Ishikawa (cell line): ENCODE data around the gene OSBPL6.

ENCODE experiments used
- CEBPB ChIP-seq: IDR thresholded peaks from 2 replicates; pipeline ENCODE4 v1.6.1; 2012
- CREB1 ChIP-seq: IDR thresholded peaks from 2 replicates; pipeline ENCODE4 v1.6.1; 2012; ENCODE audit warnings: low read depth
- EGR1 ChIP-seq: IDR thresholded peaks from 2 replicates; pipeline ENCODE4 v1.6.1; 2012
- EP300 ChIP-seq: IDR thresholded peaks from 2 replicates; pipeline ENCODE4 v1.6.1; 2012; ENCODE audit warnings: borderline replicate concordance
- FOXM1 ChIP-seq: IDR thresholded peaks from 2 replicates; pipeline ENCODE4 v1.6.1; 2012; ENCODE audit warnings: low read depth, borderline replicate concordance
- NFIC ChIP-seq: IDR thresholded peaks from 2 replicates; pipeline ENCODE4 v1.6.1; 2012
- RAD21 ChIP-seq: IDR thresholded peaks from 2 replicates; pipeline ENCODE4 v1.6.1; 2012; ENCODE audit warnings: low read depth
- TAF1 ChIP-seq: IDR thresholded peaks from 2 replicates; pipeline ENCODE4 v1.6.1; 2012; ENCODE audit warnings: low read depth, mild to moderate bottlenecking
- TCF12 ChIP-seq: IDR thresholded peaks from 2 replicates; pipeline ENCODE4 v1.6.1; 2012; ENCODE audit warnings: low read depth
- TEAD4 ChIP-seq: IDR thresholded peaks from 2 replicates; pipeline ENCODE4 v1.6.1; 2012
- YY1 ChIP-seq: IDR thresholded peaks from 2 replicates; pipeline ENCODE4 v1.6.1; 2012; ENCODE audit warnings: low read depth
- TF ChIP-seq, protein P1 (sequence below): IDR thresholded peaks from 2 replicates; pipeline ENCODE4 v1.6.1; 2012
- TF ChIP-seq, protein P2 (sequence below): IDR thresholded peaks from 2 replicates; pipeline ENCODE4 v1.6.1; 2012; ENCODE audit warnings: low read depth, mild to moderate bottlenecking
- TF ChIP-seq, protein P3 (sequence below): IDR thresholded peaks from 2 replicates; pipeline ENCODE4 v1.6.1; 2012

DNA sequence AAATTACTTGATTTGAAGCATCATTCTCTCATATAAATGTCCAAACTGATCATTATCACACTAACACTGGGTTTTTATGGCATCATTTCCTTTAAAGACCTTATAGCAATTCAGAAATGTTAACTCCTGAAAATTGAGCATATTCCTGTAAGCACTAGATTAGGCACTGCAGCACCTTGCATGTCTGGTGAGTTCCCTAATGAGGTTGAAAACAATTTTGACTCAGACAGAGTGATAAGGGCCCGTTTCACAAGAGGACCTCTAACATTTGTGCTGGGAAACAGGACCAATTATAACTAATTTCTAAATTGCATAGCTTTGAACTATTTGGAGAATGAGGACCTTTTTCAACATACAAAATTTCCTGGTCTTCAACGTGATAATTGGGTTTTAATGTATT lies 69.9 kb downstream of the OSBPL6 start:
- TF ChIP-seq YY1 = no peak
- TF ChIP-seq, protein P1, sequence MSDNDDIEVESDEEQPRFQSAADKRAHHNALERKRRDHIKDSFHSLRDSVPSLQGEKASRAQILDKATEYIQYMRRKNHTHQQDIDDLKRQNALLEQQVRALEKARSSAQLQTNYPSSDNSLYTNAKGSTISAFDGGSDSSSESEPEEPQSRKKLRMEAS = no peak
- TF ChIP-seq EGR1 = no peak
- TF ChIP-seq CEBPB = no peak
- no peak for TF ChIP-seq EP300
- TF ChIP-seq TCF12 = no peak
- no peak for TF ChIP-seq FOXM1
- TF ChIP-seq RAD21 = no peak
- TF ChIP-seq, protein P2, sequence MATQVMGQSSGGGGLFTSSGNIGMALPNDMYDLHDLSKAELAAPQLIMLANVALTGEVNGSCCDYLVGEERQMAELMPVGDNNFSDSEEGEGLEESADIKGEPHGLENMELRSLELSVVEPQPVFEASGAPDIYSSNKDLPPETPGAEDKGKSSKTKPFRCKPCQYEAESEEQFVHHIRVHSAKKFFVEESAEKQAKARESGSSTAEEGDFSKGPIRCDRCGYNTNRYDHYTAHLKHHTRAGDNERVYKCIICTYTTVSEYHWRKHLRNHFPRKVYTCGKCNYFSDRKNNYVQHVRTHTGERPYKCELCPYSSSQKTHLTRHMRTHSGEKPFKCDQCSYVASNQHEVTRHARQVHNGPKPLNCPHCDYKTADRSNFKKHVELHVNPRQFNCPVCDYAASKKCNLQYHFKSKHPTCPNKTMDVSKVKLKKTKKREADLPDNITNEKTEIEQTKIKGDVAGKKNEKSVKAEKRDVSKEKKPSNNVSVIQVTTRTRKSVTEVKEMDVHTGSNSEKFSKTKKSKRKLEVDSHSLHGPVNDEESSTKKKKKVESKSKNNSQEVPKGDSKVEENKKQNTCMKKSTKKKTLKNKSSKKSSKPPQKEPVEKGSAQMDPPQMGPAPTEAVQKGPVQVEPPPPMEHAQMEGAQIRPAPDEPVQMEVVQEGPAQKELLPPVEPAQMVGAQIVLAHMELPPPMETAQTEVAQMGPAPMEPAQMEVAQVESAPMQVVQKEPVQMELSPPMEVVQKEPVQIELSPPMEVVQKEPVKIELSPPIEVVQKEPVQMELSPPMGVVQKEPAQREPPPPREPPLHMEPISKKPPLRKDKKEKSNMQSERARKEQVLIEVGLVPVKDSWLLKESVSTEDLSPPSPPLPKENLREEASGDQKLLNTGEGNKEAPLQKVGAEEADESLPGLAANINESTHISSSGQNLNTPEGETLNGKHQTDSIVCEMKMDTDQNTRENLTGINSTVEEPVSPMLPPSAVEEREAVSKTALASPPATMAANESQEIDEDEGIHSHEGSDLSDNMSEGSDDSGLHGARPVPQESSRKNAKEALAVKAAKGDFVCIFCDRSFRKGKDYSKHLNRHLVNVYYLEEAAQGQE = no peak
- no peak for TF ChIP-seq TAF1
- TF ChIP-seq NFIC = no peak
- TF ChIP-seq, protein P3, sequence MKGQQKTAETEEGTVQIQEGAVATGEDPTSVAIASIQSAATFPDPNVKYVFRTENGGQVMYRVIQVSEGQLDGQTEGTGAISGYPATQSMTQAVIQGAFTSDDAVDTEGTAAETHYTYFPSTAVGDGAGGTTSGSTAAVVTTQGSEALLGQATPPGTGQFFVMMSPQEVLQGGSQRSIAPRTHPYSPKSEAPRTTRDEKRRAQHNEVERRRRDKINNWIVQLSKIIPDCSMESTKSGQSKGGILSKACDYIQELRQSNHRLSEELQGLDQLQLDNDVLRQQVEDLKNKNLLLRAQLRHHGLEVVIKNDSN = no peak
- TF ChIP-seq CREB1 = no peak
- TF ChIP-seq TEAD4 = no peak
